Gastroesophageal sphincter (tissue), 4 donors: ENCODE results near the gene MT1G. TPM values are rescaled to one million over a fixed set of nuclear protein-coding genes. Genes with fewer than 3 reads are reported as not detected.

Source experiments
- ATAC-seq: fragments of 150-250 bp; one replicate; pipeline ENCODE4 v1.9.1; 2016; ENCODE audit warnings: mild to moderate bottlenecking, moderate library complexity
- H3K27ac ChIP-seq, 4 donors: fragments of 200-600 bp; sonication (generic) in 3 of 4; 1 replicate in 3 of 4; 2 replicates in 1 of 4; pipeline ENCODE4 v1.5.1; 2016 to 2019
- H3K27me3 ChIP-seq: fragments of 200-600 bp; sonication (generic); one replicate; pipeline ENCODE4 v1.5.1; 2019
- H3K36me3 ChIP-seq, 2 donors: fragments of 200-600 bp; sonication (generic); one replicate each; pipeline ENCODE4 v1.5.1; 2019; ENCODE audit warnings: control low read depth in 1 of 2
- H3K4me1 ChIP-seq, 3 donors: fragments of 200-600 bp; sonication (generic); 1 replicate in 2 of 3; 2 replicates in 1 of 3; pipeline ENCODE4 v1.5.1; 2016 to 2019; ENCODE audit warnings: control low read depth in 2 of 3
- H3K4me3 ChIP-seq, 2 donors: fragments of 200-600 bp; sonication (generic); one replicate each; pipeline ENCODE4 v1.5.1; 2019; ENCODE audit warnings: mild to moderate bottlenecking in 1 of 2, moderate library complexity in 1 of 2
- H3K9me3 ChIP-seq, 3 donors: fragments of 200-600 bp; sonication (generic); one replicate each; pipeline ENCODE4 v1.5.1; 2017 to 2019; ENCODE audit warnings: control low read depth in 2 of 3
- CTCF ChIP-seq, 4 experiments: fragments of 200-600 bp in 2 of 4; fragments of 450-650 bp in 2 of 4; sonication (generic) in 1 of 4; IDR thresholded peaks; one replicate each; pipeline ENCODE4 v1.5.1; 2017 to 2019; ENCODE audit warnings: antibody characterized with exemption in 4 of 4, mild to moderate bottlenecking in 2 of 4, moderate library complexity in 2 of 4
- EP300 ChIP-seq: sonication (generic); formaldehyde crosslinking; IDR thresholded peaks from one replicate; pipeline ENCODE4 v1.6.1; 2017; ENCODE audit warnings: antibody characterized with exemption, mild to moderate bottlenecking
- POLR2A ChIP-seq, 2 donors: fragments of 450-650 bp; IDR thresholded peaks; one replicate each; pipeline ENCODE4 v1.6.1; 2017; ENCODE audit warnings: antibody characterized with exemption in 2 of 2, mild to moderate bottlenecking in 2 of 2, moderate library complexity in 1 of 2
- POLR2AphosphoS5 ChIP-seq: sonication (generic); formaldehyde crosslinking; IDR thresholded peaks from one replicate; pipeline ENCODE4 v1.6.1; 2017; ENCODE audit warnings: antibody characterized with exemption
- WGBS, 2 donors: methylation state at CpG; one replicate each; pipeline ENCODE4 v1.1.5; 2018; ENCODE audit warnings: low coverage in 1 of 2; 5-methylcytosine and 5-hydroxymethylcytosine counted together
- total RNA-seq, 4 donors: library from RNA; depleted of rRNA; stranded (reverse); fragments of >200 nt; gene quantifications; one replicate each; pipeline ENCODE4 v1.1.0, GENCODE V29; 2016

Gene MT1G
- total RNA-seq, 4 donors from 2014 or later, result 16.0 to 40.0 (median 21.6) TPM; not detected in 1

- Histone ChIP-seq H3K4me3 (no peak overlapping the region), H3K27me3 (peaks cover 89% of the 10 kb centered on the region), H3K36me3 (no peaks in the 10 kb centered on the region), H3K9me3 (no peaks in the 10 kb centered on the region), H3K27ac (no peak overlapping the region), H3K4me1 (peaks cover 0 to 18% (median 10%) of the 10 kb centered on the region in 3 donors)
- no peak for ATAC-seq
- TF ChIP-seq CTCF (IDR thresholded peaks at IDR 0.05) (no peak), POLR2A (IDR thresholded peaks at IDR 0.05) (no peak), POLR2AphosphoS5 (no peak), EP300 (no peak)
- 100% methylated on average over 1 of the region's 1 CpG; no CpG with 5 or more reads in 1 of the 2 donors for WGBS, 2 donors
Observed at GRCh38 chr16:56645311-56645710, 22.6 kb downstream of the MT1G start.

GRCh38 chr16:56643833-56644232, 24.0 kb downstream of the MT1G start:
- WGBS, 2 donors, result 60% methylated on average over 1 of the region's 5 CpGs; no CpG with 5 or more reads in 1 of the 2 donors
- Histone ChIP-seq H3K4me1 (peaks cover 0 to 24% (median 11%) of the 10 kb centered on the region in 3 donors), H3K27ac (peak overlapping the region in 1 of 4 donors; percentile 61), H3K4me3 (peak overlapping the region in 1 of 2 donors; percentile 45), H3K36me3 (no peaks in the 10 kb centered on the region), H3K27me3 (peaks cover 91% of the 10 kb centered on the region), H3K9me3 (no peaks in the 10 kb centered on the region)
- TF ChIP-seq POLR2A (IDR thresholded peaks at IDR 0.05) (no peak), CTCF (IDR thresholded peaks at IDR 0.05) (no peak), POLR2AphosphoS5 (no peak), EP300 (no peak)
- no peak for ATAC-seq

GRCh38 chr16:56643080-56643778, 24.6 kb downstream of the MT1G start:
- Histone ChIP-seq H3K4me1 (peaks cover 0 to 30% (median 17%) of the 10 kb centered on the region in 3 donors), H3K27me3 (peaks cover 91% of the 10 kb centered on the region), H3K9me3 (no peaks in the 10 kb centered on the region), H3K36me3 (no peaks in the 10 kb centered on the region), H3K27ac (peak overlapping the region in 3 of 4 donors; percentile 53 to 61 (median 58)), H3K4me3 (peak overlapping the region; percentile 32 to 45)
- 80% methylated on average over 1 of the region's 42 CpGs; no CpG with 5 or more reads in 1 of the 2 donors for WGBS, 2 donors
- peak; percentile 90 for ATAC-seq
- no peak for TF ChIP-seq EP300
- no peak for TF ChIP-seq POLR2A (IDR thresholded peaks at IDR 0.05)
- peak in 3 of 4 experiments; percentile 39 to 67 (median 45) for TF ChIP-seq CTCF (IDR thresholded peaks at IDR 0.05)
- peak; percentile 66 for TF ChIP-seq POLR2AphosphoS5

GRCh38 chr16:56641166-56641565, 26.7 kb downstream of the MT1G start:
- no peak for ATAC-seq
- Histone ChIP-seq H3K27me3 (peaks cover 91% of the 10 kb centered on the region), H3K9me3 (no peaks in the 10 kb centered on the region), H3K27ac (no peak overlapping the region), H3K36me3 (no peaks in the 10 kb centered on the region), H3K4me3 (no peak overlapping the region), H3K4me1 (peaks cover 0 to 37% (median 19%) of the 10 kb centered on the region in 3 donors)
- TF ChIP-seq POLR2A (IDR thresholded peaks at IDR 0.05) (no peak), CTCF (IDR thresholded peaks at IDR 0.05) (no peak), EP300 (no peak), POLR2AphosphoS5 (no peak)
- WGBS, 2 donors, result 92 to 100% methylated on average over 2 of the region's 2 CpGs

GRCh38 chr16:56640076-56640475, 27.8 kb downstream of the MT1G start:
- ATAC-seq, result no peak
- Histone ChIP-seq H3K9me3 (no peaks in the 10 kb centered on the region), H3K27me3 (peaks cover 91% of the 10 kb centered on the region), H3K27ac (no peak overlapping the region), H3K4me1 (peaks cover 0 to 48% (median 23%) of the 10 kb centered on the region in 3 donors), H3K36me3 (no peaks in the 10 kb centered on the region), H3K4me3 (no peak overlapping the region)
- no peak for TF ChIP-seq EP300
- no peak for TF ChIP-seq POLR2A (IDR thresholded peaks at IDR 0.05)
- TF ChIP-seq CTCF (IDR thresholded peaks at IDR 0.05), result no peak
- TF ChIP-seq POLR2AphosphoS5, result no peak
- 85 to 86% methylated on average over 1 of the region's 1 CpG for WGBS, 2 donors
